Fibroblast of the aortic adventitia (primary cell): Measurements from ENCODE around the gene NCOA4. TPM values are rescaled to one million over a fixed set of nuclear protein-coding genes. Genes with fewer than 3 reads are reported as not detected.

Source experiments
- DNase-seq: peaks from one replicate; pipeline ENCODE4 v3.0.0-alpha.2; 2010; ENCODE audit warnings: low read depth
- H3K4me3 ChIP-seq: 2 replicates; pipeline ENCODE4 v1.5.1; 2011; ENCODE audit warnings: low read depth, mild to moderate bottlenecking, control low read depth, low read length, moderate library complexity
- total RNA-seq: library from RNA; depleted of rRNA; stranded (reverse); fragments of >200 nt; gene quantifications from 2 replicates; pipeline ENCODE4 v1.2.3, GENCODE V29; 2012; ENCODE audit warnings: low replicate concordance
- TF ChIP-seq, protein P1 (sequence below): IDR thresholded peaks from 2 replicates; pipeline ENCODE4 v1.5.1; 2011; ENCODE audit warnings: mild to moderate bottlenecking, low read length, control low read depth, inconsistent platforms; ENCODE audit not compliant: insufficient read depth

The NCOA4 gene
- total RNA-seq, 1 donor = 187 TPM

DNA sequence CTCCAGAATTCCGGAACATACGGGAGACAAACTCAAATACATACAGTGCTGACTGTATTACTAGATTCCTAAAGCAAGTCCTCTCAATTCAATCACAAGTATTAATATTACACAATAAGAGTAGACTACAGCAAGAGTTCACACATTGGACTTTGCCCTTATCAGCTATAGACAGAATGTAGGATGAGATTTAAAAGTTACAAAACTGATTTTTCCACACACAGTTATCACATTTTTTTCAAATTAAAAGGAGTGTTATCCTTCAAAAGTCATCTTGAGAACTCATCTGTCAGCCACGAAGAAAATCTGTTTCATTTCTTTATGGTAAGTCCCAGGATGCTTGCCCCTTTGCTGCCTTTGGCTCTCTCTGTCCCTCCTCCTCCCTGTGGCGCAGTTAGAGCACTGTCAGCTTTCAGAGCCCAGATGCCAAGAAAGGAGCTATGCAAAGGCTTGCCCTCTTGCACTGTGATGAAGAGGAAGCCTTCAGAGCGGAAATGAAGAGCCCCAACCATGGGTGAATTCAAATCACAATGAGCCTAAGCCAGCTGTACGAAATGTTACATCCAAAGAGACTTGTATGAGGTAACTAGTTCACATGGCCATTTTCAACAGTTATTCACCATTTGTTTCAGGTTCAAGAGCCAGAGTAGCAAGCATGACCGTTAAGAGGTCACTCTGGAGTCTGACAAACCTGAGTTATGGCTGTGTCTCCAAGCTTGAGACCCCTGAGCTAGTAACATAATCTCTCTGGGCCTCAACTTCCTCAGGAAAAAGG lies 10.7 kb downstream of the NCOA4 start:
- no peak overlapping the region for H3K4me3 ChIP-seq
- TF ChIP-seq, protein P1, sequence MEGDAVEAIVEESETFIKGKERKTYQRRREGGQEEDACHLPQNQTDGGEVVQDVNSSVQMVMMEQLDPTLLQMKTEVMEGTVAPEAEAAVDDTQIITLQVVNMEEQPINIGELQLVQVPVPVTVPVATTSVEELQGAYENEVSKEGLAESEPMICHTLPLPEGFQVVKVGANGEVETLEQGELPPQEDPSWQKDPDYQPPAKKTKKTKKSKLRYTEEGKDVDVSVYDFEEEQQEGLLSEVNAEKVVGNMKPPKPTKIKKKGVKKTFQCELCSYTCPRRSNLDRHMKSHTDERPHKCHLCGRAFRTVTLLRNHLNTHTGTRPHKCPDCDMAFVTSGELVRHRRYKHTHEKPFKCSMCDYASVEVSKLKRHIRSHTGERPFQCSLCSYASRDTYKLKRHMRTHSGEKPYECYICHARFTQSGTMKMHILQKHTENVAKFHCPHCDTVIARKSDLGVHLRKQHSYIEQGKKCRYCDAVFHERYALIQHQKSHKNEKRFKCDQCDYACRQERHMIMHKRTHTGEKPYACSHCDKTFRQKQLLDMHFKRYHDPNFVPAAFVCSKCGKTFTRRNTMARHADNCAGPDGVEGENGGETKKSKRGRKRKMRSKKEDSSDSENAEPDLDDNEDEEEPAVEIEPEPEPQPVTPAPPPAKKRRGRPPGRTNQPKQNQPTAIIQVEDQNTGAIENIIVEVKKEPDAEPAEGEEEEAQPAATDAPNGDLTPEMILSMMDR = no peak
- no peak for DNase-seq

DNA sequence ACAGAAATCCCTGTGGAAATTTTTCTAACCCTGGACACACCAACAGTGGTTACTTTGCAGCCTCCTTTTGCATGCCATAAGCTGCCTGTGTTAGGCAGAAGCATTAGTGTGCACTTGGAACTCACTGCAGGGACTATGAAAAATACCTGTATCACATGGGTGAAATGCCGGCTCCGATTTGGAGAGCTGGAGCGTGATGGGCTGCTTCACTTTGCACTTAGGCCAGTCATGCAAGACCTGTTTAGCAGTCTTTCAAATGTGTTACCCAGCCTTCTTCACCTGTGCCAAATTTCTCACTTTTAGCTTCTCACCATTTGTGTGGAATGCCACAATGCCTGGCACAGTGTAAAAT lies 11.3 kb downstream of the NCOA4 start:
- DNase-seq = no peak
- H3K4me3 ChIP-seq = no peak overlapping the region
- TF ChIP-seq, protein P1 = no peak

DNA sequence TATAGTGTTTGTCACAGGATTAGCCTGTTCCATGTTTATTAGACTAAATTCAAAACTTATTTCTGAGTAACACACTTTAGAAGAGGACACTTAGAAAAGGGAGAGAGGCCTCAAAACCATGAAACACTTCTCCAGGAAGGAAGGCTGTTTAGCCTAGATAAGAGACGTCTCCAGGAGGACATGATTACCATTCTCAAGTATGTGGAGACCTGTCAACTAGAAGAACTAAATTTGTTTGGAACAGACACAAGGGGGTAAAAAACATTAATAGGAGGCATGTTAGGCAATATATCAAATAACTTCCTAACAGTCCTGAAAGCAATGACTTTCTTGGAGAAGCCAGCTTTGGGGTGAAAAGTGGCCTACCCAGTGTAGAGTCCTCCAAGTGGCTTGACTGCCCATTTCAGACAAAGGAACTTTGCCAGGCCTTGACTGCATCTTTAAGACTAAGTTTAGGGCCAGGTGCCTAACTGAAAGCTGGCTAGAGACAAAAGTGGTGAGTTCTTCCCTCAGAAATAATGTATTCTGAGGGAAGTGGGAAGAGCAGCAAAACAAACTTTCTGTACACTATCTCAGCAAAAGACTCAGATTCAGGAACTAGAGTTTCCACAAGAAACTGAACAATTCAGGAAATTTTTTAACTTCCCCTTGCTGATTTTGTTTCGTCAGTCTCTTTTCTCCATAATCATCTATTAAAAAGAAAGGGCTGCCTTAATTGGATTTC lies 11.8 kb downstream of the NCOA4 start:
- TF ChIP-seq, protein P1 = no peak
- no peak overlapping the region for H3K4me3 ChIP-seq
- peak; percentile 59 for DNase-seq

DNA sequence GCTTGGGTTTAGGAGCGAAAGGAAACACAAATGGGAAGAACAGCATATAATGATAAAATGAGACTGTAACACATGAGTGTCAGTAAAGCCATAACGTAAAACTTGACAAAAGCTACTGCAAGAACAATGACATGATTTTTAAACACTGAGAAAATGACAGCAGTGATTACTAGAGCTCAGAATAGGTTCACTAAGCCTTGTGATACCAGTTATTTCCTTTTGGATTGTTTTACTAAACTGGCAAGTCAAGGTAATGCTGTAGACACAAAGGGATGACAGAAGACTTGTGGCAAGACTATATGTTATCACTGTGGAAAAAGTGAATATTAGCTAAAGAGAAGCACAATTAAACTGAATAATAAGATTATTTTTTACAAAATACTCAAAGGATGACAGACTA lies 12.7 kb downstream of the NCOA4 start:
- no peak overlapping the region for H3K4me3 ChIP-seq
- DNase-seq = no peak
- TF ChIP-seq, protein P1 = no peak

DNA sequence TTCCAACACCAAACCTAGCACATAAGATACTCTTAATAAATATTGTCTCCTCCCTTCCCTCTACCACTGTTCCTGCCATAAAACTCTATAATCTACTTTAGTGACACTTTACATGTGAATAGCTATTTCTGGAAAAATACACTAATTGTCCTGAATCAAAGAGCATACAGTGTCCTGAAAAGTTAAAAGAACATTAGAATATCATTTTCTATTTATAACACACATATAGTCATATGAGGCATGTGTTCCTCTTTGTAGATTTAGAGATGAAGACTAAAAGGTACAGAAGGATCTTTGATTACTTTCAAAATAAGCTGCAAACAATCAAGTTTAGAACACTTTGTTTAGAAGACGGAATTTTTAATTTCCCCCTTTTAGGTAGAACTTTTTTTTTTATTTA lies 13.6 kb downstream of the NCOA4 start:
- H3K4me3 ChIP-seq = no peak overlapping the region
- TF ChIP-seq, protein P1 = no peak
- DNase-seq = no peak

DNA sequence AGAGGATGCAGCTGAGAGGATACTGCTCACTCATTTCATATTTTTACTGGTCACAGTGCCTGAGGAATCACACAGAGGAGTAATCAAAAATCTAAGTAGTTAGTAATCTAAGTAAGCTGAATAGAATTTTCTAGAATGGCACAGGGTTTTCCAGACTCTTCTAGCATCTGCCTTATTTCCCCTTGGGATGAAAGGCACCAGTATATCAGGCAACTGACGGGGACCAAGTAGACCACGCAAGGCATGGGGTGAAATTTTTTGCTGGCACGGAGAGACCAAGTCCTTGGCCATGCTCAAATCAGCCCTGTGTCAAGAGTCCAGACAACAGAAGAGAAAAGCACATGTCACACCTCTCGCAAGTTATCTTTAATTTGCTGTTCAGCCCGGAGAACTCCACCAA lies 14.2 kb downstream of the NCOA4 start:
- no peak for DNase-seq
- no peak overlapping the region for H3K4me3 ChIP-seq
- TF ChIP-seq, protein P1 = no peak
